ENCODE results near the gene GFAP.

DNA sequence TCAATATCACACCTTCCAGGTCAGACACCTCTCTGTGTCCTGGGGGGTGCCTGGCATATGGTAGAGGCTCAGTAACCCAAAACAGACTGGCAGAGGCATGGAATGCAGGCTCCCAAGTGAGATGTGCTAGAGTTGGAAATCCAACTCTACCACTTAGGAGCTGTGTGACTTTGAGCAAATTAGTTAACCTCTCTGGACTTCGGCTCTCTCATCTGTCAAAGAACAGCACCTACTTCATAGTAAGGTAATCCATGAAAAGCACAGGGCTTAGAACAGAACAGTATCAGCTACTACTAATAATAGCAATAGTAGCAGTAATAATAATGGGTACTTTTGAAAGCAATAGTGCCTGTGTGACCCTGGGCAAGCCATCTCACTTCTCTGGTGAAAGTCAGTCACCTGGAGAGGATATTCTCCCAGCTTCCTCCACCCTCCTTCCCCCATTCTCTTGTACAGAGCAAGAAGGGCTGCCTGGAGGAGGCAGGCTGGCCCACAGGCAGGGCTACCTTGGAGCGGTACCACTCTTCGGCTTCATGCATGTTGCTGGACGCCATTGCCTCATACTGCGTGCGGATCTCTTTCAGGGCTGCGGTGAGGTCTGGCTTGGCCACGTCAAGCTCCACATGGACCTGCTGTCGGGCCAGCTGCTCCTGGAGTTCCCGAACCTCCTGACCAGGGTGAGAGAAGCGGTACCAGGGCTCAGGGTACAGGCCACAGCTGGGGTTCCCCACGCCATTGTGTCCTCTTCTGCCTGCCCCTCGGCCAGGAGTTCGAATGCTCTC, 2.3 kb downstream of the GFAP start:
- TF ChIP-seq, protein P1, sequence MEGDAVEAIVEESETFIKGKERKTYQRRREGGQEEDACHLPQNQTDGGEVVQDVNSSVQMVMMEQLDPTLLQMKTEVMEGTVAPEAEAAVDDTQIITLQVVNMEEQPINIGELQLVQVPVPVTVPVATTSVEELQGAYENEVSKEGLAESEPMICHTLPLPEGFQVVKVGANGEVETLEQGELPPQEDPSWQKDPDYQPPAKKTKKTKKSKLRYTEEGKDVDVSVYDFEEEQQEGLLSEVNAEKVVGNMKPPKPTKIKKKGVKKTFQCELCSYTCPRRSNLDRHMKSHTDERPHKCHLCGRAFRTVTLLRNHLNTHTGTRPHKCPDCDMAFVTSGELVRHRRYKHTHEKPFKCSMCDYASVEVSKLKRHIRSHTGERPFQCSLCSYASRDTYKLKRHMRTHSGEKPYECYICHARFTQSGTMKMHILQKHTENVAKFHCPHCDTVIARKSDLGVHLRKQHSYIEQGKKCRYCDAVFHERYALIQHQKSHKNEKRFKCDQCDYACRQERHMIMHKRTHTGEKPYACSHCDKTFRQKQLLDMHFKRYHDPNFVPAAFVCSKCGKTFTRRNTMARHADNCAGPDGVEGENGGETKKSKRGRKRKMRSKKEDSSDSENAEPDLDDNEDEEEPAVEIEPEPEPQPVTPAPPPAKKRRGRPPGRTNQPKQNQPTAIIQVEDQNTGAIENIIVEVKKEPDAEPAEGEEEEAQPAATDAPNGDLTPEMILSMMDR (IDR thresholded peaks at IDR 0.05), result no peak
- no peak for TF ChIP-seq POLR2A (IDR thresholded peaks at IDR 0.05)
